ENCODE measurements around the gene MACROD2. TPM values are rescaled to one million over a fixed set of nuclear protein-coding genes. Genes with fewer than 3 reads are reported as not detected.

MACROD2 gene
- total RNA-seq, 1 donor from 2014 or later: 0.46 TPM

GRCh38 chr20:14859627-14860026 lies 864.3 kb downstream of the MACROD2 start:
- DNase-seq (ENCODE audit: low read depth, low spot score): no peak

- DNase-seq (ENCODE audit: low read depth, low spot score): no peak
These were observed 865.1 kb downstream of the MACROD2 start for GRCh38 chr20:14860410-14860814.

GRCh38 chr20:14861028-14861699 lies 865.8 kb downstream of the MACROD2 start:
- no peak for DNase-seq (ENCODE audit: low read depth, low spot score)

- no peak for DNase-seq (ENCODE audit: low read depth, low spot score)
These were observed 869.9 kb downstream of the MACROD2 start for GRCh38 chr20:14865169-14865568.

DNA sequence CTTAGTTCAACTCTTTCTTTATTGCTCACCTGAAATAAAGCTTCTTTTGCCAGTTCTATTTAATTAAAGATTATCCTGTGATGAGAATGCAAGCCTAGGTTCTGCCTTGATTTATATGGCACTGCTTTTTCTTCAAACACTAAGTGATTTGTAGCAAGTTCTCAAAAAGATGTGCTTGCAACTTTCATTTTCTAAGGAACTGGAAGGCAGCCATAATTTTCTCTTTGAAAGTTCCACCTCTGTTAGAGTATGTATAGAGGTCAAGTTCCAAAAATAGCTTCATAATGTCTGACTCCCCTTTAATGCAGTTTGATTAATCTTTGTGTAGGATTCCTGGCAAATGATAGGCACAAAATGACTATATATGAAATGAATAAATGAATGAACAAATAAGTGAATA lies 870.4 kb downstream of the MACROD2 start:
- DNase-seq (ENCODE audit: low read depth, low spot score): no peak

DNA sequence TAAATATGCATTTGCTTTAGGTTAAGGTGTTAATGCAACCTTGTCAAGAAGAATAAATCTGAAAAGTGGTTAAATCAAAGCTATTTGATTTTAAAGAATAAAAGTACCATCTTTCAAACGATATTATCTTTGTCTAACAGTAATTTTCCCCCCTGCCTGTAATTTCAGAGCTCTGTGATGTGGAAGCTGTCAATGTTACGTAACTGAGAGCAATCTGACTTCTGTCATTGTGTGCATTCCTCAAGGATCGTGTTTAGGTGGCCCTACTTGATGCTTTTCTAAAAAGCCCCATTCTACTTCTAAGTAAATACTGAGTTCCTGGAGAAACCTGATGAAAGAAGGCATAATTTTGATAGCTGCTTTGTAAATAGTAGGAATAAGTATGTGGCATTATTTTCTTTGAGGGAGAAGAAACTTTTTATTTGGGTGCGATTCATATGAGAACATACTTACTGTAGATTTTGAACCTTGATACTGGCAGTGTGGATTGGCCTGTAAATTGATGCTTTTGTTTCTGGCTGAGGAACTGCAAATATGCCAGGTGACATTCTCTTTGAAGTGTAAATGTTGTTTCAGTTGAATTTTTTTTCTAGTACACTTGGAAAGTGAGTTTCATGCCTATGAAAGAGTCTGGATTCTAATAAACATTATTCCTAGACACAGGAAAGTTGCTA lies 871.7 kb downstream of the MACROD2 start:
- DNase-seq (ENCODE audit: low read depth, low spot score): no peak

DNA sequence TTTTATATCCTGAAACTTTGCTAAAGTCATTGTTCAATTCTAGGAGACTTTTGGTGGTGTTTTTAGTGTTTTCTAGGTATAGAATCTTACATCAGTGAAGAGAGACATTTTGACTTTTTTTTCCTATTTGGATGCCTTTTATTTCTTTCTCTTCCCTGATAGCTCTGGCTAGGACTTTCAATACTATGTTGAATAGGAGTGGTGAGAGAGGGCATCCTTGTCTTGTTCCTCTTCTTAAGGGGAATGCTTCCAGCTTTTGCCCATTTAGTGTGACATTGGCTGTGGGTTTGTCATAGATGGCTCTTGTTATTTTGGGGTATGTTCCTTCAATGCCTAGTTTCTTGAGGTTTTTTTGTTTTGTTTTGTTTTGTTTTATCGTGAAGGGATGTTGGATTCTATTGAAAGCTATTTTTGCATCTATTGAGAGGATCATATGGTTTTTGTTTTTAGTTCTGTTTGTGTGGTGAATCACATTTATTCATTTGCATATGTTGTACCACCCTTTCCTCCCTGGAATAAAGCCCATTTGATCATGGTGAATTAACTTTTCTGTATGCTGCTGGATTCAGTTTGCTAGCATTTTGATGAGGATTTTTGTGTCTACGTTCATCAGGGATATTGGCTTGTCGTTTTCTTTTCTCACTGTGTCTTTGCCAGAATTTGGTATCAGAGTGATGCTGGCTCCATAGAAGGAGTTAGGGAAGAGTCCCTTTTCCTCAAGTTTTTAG lies 882.1 kb downstream of the MACROD2 start:
- DNase-seq (ENCODE audit: low read depth, low spot score): no peak

DNA sequence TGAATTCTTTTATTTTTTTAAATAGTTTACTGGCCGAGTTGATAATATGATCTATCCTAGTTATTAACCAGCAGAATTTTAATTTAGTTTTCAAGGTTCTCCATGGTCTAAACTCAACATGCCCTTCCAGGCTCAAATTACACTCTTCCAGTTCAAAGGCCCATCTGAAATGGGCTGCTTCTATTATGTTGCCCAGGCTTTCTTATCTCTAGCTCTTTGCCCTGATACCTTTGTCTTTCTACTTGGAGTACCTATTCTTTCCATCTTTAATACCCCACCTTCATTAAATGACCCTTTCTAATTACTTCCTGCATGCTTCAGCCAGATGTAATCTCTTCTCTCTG lies 883.3 kb downstream of the MACROD2 start:
- no peak for DNase-seq (ENCODE audit: low read depth, low spot score)

- no peak for DNase-seq (ENCODE audit: low read depth, low spot score)
These were observed 883.8 kb downstream of the MACROD2 start for GRCh38 chr20:14879020-14879697.

- DNase-seq (ENCODE audit: low read depth, low spot score): no peak
These were observed 884.5 kb downstream of the MACROD2 start for GRCh38 chr20:14879839-14880238.

DNA sequence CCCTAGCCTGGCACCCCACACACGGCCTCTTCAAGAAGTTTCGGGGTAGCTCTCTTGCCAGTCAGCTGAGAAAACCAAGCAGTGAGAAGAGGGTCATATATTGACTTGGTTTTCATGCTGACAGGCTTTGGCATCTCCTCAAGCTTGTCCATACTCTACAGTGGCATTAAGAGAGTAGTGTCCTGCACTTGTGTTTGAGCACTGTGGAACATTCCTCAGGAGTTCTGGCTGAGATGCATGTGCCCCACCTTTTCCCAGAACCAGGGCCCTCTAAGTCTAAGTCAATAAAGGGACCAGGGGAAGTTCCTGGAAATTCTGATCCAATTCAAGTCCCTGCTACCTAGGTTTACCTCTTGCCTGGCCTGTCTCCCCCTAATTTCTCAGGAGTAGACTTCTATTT lies 886.2 kb downstream of the MACROD2 start:
- DNase-seq (ENCODE audit: low read depth, low spot score): no peak

DNA sequence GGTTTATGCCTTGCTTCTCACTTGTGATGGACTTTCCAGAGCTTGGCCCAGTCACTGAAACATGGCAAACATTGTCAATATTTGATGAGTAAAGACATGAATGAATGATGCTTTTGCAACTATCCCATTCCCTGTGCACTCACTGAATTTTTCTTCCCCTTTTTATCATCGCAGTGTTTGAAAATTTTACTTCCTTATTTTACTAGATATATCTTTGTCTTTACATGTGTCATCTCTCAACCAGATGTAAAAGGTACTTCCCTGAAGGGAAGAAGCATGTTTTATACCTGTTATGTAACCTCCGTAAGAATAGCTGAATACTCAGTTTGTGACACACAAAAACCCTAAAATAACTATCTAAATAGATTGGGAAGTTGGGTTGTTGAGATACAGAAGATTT lies 886.8 kb downstream of the MACROD2 start:
- no peak for DNase-seq (ENCODE audit: low read depth, low spot score)

DNA sequence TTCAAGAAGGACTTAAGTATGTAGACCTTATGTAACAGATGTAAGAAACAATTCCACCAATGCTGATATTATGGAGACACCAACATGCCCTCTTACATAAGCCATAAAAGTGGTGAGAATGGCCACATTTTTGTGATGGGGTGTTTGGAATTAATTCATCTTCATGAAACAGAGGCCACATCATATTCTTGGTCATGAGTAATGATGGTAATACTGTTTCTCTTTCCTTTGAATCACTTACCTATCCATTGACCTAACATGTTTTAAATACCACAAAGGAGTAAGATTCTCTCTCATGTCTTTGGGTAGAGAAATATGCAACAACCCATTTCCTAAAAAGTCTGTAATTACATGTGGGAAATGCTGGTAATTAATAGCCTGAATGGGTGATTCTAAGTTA lies 887.5 kb downstream of the MACROD2 start:
- no peak for DNase-seq (ENCODE audit: low read depth, low spot score)

DNA sequence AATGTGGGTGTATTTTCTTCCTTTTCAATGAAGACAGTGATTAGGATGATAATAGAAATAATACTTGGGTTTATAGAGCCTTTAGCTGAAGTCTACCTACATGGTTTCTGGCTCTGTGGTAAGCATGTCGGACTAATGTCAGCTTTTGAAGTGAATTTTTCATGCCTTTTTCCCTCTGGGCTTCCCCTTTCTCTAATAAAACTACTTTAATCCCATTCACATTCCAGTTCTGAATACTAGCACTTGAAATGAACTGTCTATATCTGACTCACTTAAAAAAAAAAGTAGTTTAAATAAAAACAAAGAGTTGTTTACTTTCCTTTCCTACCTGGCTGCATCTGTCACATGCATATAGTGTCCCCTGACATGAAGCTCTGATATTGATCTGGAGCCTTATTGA lies 888.0 kb downstream of the MACROD2 start:
- no peak for DNase-seq (ENCODE audit: low read depth, low spot score)

- DNase-seq (ENCODE audit: low read depth, low spot score): no peak
These were observed 890.3 kb downstream of the MACROD2 start for GRCh38 chr20:14885661-14886060.

- DNase-seq (ENCODE audit: low read depth, low spot score): no peak
These were observed 892.8 kb downstream of the MACROD2 start for GRCh38 chr20:14888134-14888533.

DNA sequence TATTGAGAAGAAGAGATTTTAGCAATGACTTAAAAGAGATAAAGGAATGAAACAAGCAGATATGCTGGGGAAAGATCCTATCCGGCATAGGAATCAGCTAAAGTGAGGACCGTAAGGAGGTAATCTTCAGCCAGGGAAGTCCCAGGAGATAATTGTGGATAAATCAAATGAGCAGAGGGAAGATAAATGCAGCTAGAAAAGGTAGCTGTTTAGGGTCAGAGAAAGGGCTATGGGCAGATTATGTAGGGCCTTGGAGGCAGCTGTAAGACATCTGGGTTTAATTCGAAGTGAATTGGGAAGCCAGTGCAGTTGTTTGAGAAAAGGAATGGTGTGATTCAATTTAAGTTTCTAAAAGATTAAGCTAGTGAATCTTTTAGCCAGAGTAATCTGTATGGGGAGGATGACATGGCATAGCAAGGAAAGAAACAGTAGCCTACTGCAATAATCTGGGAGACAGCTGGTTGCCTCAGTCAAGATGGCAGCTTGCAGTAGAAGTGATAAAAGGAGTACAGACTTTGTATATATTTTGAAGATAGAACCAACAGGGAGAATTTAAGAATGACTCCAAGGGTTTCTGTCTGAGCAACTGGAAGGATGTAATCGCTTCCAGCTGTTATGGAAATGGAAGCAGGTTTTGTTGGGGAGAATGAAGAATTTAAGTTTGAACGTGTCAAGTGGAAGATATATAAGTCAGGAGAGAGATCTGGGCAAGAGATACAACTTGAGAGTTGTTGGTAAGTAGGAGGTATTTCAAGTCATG lies 894.4 kb downstream of the MACROD2 start:
- DNase-seq (ENCODE audit: low read depth, low spot score): no peak

- no peak for DNase-seq (ENCODE audit: low read depth, low spot score)
These were observed 895.4 kb downstream of the MACROD2 start for GRCh38 chr20:14890713-14891112.

- no peak for DNase-seq (ENCODE audit: low read depth, low spot score)
These were observed 897.5 kb downstream of the MACROD2 start for GRCh38 chr20:14892782-14893181.

GRCh38 chr20:14896569-14896968 lies 901.3 kb downstream of the MACROD2 start:
- DNase-seq (ENCODE audit: low read depth, low spot score): no peak

DNA sequence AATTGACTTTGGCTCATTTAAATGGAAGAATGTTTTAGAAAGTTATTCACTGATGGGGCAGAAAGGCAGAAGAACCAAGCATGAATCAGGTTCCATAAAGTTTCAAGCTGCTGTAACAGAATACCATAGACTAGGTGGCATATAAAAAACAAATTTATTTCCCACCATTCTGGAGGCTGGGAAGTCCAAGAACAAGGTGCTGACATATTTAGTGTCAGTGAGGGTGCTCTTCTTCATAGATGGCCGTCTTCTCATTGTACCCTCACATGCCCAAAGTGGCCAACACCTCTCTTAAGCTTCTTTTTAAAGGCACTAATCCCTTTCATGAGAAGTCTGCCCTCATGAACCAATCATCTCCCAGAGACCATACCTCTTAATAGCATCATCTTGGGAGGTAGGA lies 902.3 kb downstream of the MACROD2 start:
- no peak for DNase-seq (ENCODE audit: low read depth, low spot score)
